Osteoblast (primary cell): ENCODE data around the gene ATRNL1. TPM values are rescaled to one million over a fixed set of nuclear protein-coding genes. Genes with fewer than 3 reads are reported as not detected.

Experiments
- DNase-seq: peaks from one replicate; pipeline ENCODE4 v3.0.0; 2011; ENCODE audit warnings: low spot score, mixed read lengths; ENCODE audit not compliant: insufficient read length; ENCODE audit errors: missing footprints
- H2AFZ ChIP-seq: 2 replicates; pipeline ENCODE4 v1.6.0; 2011; ENCODE audit warnings: mild to moderate bottlenecking, low read length
- H3K27ac ChIP-seq: 2 replicates; pipeline ENCODE4 v1.5.1; 2011; ENCODE audit warnings: mild to moderate bottlenecking, low read depth, low read length, moderate library complexity
- H3K27me3 ChIP-seq: 2 replicates; pipeline ENCODE4 v1.6.0; 2012; ENCODE audit warnings: mild to moderate bottlenecking, control low read depth, inconsistent platforms, low read length, moderate library complexity; ENCODE audit not compliant: insufficient read depth
- H3K36me3 ChIP-seq: 2 replicates; pipeline ENCODE4 v1.5.1; 2011; ENCODE audit warnings: mild to moderate bottlenecking, low read length, control low read depth, moderate library complexity; ENCODE audit not compliant: insufficient read depth
- H3K4me1 ChIP-seq: 2 replicates; pipeline ENCODE4 v1.5.1; 2011; ENCODE audit warnings: mild to moderate bottlenecking, low read length, control low read depth, moderate library complexity; ENCODE audit not compliant: insufficient read depth
- H3K4me2 ChIP-seq: 2 replicates; pipeline ENCODE4 v1.6.0; 2011; ENCODE audit warnings: mild to moderate bottlenecking, low read length; ENCODE audit not compliant: insufficient read depth
- H3K4me3 ChIP-seq: fragments of 200-600 bp; sonication (generic); 3 replicates; pipeline ENCODE4 v1.5.1; 2012; ENCODE audit warnings: mild to moderate bottlenecking, low read length, inconsistent platforms; ENCODE audit not compliant: insufficient read depth
- H3K79me2 ChIP-seq: 2 replicates; pipeline ENCODE4 v1.6.0; 2012; ENCODE audit warnings: mild to moderate bottlenecking, low read length, control low read depth, inconsistent platforms; ENCODE audit not compliant: insufficient read depth
- H3K9me3 ChIP-seq: 2 replicates; pipeline ENCODE4 v1.5.1; 2011; ENCODE audit warnings: low read depth, low read length, control low read depth
- H4K20me1 ChIP-seq: 2 replicates; pipeline ENCODE4 v1.6.0; 2012; ENCODE audit warnings: mild to moderate bottlenecking, low read length, control low read depth; ENCODE audit not compliant: insufficient read depth
- CTCF ChIP-seq: IDR thresholded peaks from 2 replicates; pipeline ENCODE4 v1.5.1; 2011; ENCODE audit warnings: mild to moderate bottlenecking, low read depth, low read length, moderate library complexity; ENCODE audit errors: extremely low read depth
- total RNA-seq: library from RNA; depleted of rRNA; stranded (reverse); fragments of >200 nt; gene quantifications from 2 replicates; pipeline ENCODE4 v1.2.3, GENCODE V29; 2012

The ATRNL1 gene
- total RNA-seq = 1.2 and 1.4 TPM in 2 replicates

GRCh38 chr10:115093286-115093775 lies at the start of gene ATRNL1:
ATRNL1 (plus strand) TSS chr10:115093365; CDS start chr10:115093751, 386 bp downstream.
- H3K27ac ChIP-seq = no peak within 1 kb of the TSS
- no peaks in the 10 kb centered on the region for H3K79me2 ChIP-seq
- H4K20me1 ChIP-seq = no peaks in the 10 kb centered on the region
- H3K4me2 ChIP-seq = peak within 1 kb of the TSS; percentile 80
- no peaks in the 10 kb centered on the region for H3K4me1 ChIP-seq
- no peak for TF ChIP-seq CTCF
- H3K36me3 ChIP-seq = no peaks in the 10 kb centered on the region
- peak; percentile 90 for DNase-seq
- H3K4me3 ChIP-seq = peak within 1 kb of the TSS; percentile 66
- H2AFZ ChIP-seq = peak within 1 kb of the TSS; percentile 76
- peaks cover 45% of the 10 kb centered on the region for H3K27me3 ChIP-seq
- H3K9me3 ChIP-seq = no peaks in the 10 kb centered on the region

- H3K4me1 ChIP-seq = no peaks in the 10 kb centered on the region
- no peak overlapping the region for H2AFZ ChIP-seq
- no peak for TF ChIP-seq CTCF
- H3K27me3 ChIP-seq = no peaks in the 10 kb centered on the region
- DNase-seq = no peak
- H3K4me2 ChIP-seq = no peak overlapping the region
- H3K27ac ChIP-seq = no peak overlapping the region
- H3K36me3 ChIP-seq = no peaks in the 10 kb centered on the region
- no peak overlapping the region for H3K4me3 ChIP-seq
- no peaks in the 10 kb centered on the region for H4K20me1 ChIP-seq
- H3K9me3 ChIP-seq = no peaks in the 10 kb centered on the region
- no peaks in the 10 kb centered on the region for H3K79me2 ChIP-seq
These were observed 49.4 kb upstream of the ATRNL1 start for GRCh38 chr10:115043719-115044118.

- no peak overlapping the region for H3K4me3 ChIP-seq
- DNase-seq = no peak
- no peaks in the 10 kb centered on the region for H3K9me3 ChIP-seq
- no peak overlapping the region for H2AFZ ChIP-seq
- H3K27me3 ChIP-seq = no peaks in the 10 kb centered on the region
- no peak overlapping the region for H3K27ac ChIP-seq
- no peaks in the 10 kb centered on the region for H3K79me2 ChIP-seq
- H3K4me2 ChIP-seq = no peak overlapping the region
- H3K36me3 ChIP-seq = no peaks in the 10 kb centered on the region
- no peaks in the 10 kb centered on the region for H3K4me1 ChIP-seq
- no peaks in the 10 kb centered on the region for H4K20me1 ChIP-seq
- no peak for TF ChIP-seq CTCF
These were observed 48.3 kb upstream of the ATRNL1 start for GRCh38 chr10:115044891-115045290.

- Histone ChIP-seq H3K9me3 (no peaks in the 10 kb centered on the region), H2AFZ (no peak overlapping the region), H3K27ac (no peak overlapping the region), H4K20me1 (no peaks in the 10 kb centered on the region), H3K27me3 (no peaks in the 10 kb centered on the region), H3K4me2 (no peak overlapping the region), H3K79me2 (no peaks in the 10 kb centered on the region), H3K36me3 (no peaks in the 10 kb centered on the region), H3K4me1 (peaks cover 3% of the 10 kb centered on the region), H3K4me3 (no peak overlapping the region)
- no peak for DNase-seq
- no peak for TF ChIP-seq CTCF
These were observed 47.7 kb upstream of the ATRNL1 start for GRCh38 chr10:115045499-115045898.
